H7 (cell line): ENCODE measurements around the gene REV3L. TPM values are rescaled to one million over a fixed set of nuclear protein-coding genes. Genes with fewer than 3 reads are reported as not detected.
A peak's percentile ranks its signal among the peaks of the same experiment; 100 is the strongest.

ENCODE experiments used
- DNase-seq: peaks from one replicate; pipeline ENCODE4 v3.0.0; 2012
- H3K27me3 ChIP-seq: 2 replicates; pipeline ENCODE4 v1.6.0; 2011; ENCODE audit warnings: mild to moderate bottlenecking, low read length; ENCODE audit not compliant: control insufficient read depth, insufficient read depth
- H3K36me3 ChIP-seq: replicated peaks from 2 replicates; pipeline ENCODE4 v1.5.1; 2011; ENCODE audit warnings: low read length; ENCODE audit not compliant: control insufficient read depth, insufficient read depth
- H3K4me3 ChIP-seq: 2 replicates; pipeline ENCODE4 v1.5.1; 2011; ENCODE audit warnings: low read depth, mild to moderate bottlenecking, control low read depth, low read length, moderate library complexity; ENCODE audit not compliant: insufficient read depth
- total RNA-seq: library from RNA; depleted of rRNA; stranded (reverse); fragments of >200 nt; shearing (Covaris generic); gene quantifications from 2 replicates; pipeline ENCODE4 v1.2.3, GENCODE V29; 2014

The REV3L gene
- total RNA-seq, 1 experiment from 2014 or later = 2.1 TPM

DNA sequence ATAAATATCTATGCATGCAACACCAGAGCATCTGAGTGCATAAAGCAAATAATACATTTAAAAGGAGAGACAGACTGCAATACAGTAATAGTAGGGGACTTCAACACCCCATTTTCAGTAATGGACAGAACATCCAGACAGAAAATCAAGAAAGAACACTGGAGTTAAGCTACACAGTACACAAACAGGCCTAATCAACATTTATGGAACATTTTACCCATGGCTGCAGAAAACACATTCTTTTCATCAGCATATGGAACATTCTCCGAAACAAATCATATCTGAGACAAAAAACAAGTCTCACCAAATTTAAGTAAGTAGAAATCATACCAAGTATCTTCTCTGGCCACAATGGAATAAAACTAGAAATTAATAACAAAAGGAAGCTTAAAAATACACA, 50.5 kb downstream of the REV3L start:
- no peak for DNase-seq
- H3K4me3 ChIP-seq = no peak overlapping the region
- no peaks in the 10 kb centered on the region for H3K27me3 ChIP-seq
- H3K36me3 ChIP-seq = no peaks in the 10 kb centered on the region

DNA sequence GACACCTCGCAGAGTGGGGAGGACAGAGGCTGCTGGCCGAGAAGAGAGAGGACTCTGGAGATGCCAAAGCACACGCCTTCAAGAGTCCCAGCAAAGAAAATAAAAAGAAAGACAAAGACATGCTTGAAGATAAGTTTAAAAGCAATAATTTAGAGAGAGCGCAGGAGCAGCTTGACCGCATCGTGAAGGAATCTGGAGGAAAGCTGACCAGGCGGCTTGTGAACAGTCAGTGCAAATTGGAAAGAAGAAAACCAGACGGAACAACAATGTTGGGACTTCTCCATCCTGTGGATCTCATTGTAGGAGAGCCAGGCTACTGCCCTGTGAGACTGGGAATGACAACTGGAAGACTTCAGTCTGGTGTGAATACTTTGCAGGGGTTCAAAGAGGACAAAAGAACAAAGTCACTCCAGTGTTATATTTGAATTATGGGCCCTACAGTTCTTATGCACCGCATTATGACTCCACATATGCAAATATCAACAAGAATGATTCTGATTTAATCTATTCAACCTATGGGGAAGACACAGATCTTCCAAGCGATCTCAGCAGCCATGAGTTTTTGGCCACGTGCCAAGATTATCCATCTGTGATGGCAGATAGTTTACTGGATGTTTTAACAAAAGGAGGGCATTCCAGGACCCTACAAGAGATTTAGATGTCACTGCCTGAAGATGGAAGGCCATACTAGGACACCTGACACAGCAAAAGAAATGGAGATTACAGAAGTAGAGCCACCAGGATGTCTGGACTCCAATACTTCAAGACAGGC, 52.2 kb downstream of the REV3L start:
- no peak for DNase-seq
- Histone ChIP-seq H3K4me3 (no peak overlapping the region), H3K27me3 (no peaks in the 10 kb centered on the region), H3K36me3 (no peaks in the 10 kb centered on the region)

DNA sequence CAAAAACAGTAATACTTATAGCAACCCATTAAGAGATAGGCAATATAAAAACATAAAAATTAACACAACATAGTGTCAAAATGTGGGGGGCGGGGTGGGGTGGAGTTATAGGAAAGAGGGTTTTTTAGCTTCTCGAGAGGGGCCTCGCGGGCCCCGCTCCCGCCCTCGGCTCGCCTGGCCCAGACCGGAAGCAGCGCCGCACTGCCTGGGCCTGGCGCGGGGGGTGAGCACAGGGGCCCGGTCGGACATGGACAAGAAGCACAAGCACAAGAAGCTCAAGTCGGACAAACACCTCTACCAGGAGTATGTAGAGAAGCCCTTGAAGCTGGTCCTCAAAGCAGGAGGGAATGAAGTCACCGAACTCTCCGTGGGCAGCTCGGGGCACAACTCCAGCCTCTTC, 53.4 kb downstream of the REV3L start:
- peak; percentile 18 for DNase-seq
- Histone ChIP-seq H3K4me3 (no peak overlapping the region), H3K36me3 (no peaks in the 10 kb centered on the region), H3K27me3 (no peaks in the 10 kb centered on the region)

DNA sequence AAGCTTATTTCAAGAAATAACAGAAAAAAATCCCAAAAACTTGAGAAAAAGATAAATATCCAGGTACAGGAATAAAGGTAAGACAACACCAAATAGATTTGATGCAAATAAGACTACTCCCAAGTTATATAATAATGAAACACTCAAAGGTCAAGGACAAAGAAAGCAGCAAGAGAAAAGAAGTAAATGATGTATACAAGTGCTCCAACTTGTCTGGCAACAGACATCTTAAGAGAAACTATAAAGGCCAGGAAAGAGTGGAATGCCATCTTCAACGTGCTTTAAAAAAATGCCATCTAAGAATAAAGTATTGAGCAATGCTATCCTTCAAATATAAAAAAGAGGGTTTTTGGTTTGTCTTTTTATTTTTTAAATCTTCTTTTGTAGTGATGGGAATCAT, 54.2 kb downstream of the REV3L start:
- no peak for DNase-seq
- H3K27me3 ChIP-seq = no peaks in the 10 kb centered on the region
- H3K36me3 ChIP-seq = no peaks in the 10 kb centered on the region
- H3K4me3 ChIP-seq = no peak overlapping the region

DNA sequence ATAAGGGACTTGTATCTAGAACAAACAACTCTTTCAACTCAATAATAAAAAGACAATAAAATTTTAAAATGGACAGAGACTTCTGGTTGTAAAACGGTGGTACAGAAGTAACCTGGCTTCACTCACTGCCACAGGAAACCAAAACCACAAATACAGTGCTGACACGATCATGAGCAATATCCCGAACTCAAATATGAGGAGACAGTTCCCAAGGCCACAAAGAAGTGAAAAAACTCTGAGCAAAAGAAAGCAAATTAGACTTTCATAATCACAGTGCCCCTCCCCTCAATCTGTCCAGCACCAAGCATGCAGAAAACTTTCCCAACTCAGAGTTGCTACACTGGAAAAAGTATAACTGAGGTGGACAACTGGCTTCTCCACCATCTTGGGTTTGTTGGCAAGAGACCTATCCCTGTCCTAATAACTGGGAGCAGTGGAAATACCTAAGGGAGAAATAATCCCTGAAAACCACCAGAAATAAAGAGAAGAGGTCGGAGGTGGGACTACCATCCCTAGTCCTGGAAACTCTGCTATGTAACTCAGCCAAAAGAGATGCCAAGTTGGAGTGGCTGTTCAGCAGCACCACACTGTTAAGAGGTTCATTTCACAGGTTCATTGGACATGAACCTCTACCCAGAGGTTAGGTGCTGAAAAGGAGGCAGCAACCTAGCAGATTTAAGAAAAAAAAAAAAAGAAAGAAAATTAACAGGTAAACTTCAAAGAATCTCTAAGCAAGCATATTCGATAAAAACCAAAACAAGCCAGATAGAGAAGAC, 55.5 kb downstream of the REV3L start:
- H3K27me3 ChIP-seq = no peaks in the 10 kb centered on the region
- H3K4me3 ChIP-seq = no peak overlapping the region

DNA sequence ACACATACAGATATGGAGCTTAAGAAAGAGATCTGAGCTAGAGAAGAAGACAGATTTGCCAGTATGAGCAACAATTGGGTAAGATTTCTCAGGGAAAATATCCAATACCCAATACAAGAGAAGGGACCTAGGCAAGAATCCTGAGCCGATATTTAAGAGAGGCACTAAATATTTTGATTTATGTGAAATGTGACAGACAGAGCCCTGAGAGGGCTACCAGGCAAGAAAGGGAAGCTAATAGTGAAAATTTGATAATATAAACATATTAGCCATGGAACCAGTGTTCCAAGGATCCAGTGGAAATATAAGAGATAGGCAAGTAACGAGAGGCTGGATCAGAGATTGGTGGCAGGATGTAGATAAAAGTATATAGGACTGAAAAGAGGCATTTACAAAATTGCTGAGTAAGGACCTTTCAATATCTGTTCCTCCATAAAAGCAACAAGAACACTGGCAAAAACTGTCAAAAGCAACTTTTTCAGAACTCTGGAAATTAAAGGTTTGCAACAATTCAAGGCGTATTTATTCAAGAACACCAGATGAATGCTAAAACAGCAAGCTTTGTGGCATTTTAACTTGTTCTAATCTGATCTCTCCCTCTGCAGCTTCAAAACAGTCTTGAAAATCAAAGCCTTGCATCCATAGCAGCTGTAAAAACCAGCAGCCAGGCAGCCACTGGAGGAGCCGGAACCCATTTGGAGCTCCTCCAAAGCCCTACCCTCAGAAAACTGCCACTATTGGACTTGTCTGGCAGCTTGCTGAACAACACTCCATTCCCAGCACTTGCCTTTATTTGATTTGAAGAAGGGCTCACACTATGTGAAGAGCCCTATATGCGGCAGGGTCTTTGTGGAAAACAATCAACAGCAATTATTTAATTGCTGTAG, 58.8 kb downstream of the REV3L start:
- no peaks in the 10 kb centered on the region for H3K27me3 ChIP-seq
- H3K4me3 ChIP-seq = no peak overlapping the region
- peak; percentile 14 for DNase-seq
- no peaks in the 10 kb centered on the region for H3K36me3 ChIP-seq

More for the DNA sequence above, 55.5 kb downstream of the REV3L start:
- no peaks in the 10 kb centered on the region for H3K36me3 ChIP-seq
- no peak for DNase-seq

DNA sequence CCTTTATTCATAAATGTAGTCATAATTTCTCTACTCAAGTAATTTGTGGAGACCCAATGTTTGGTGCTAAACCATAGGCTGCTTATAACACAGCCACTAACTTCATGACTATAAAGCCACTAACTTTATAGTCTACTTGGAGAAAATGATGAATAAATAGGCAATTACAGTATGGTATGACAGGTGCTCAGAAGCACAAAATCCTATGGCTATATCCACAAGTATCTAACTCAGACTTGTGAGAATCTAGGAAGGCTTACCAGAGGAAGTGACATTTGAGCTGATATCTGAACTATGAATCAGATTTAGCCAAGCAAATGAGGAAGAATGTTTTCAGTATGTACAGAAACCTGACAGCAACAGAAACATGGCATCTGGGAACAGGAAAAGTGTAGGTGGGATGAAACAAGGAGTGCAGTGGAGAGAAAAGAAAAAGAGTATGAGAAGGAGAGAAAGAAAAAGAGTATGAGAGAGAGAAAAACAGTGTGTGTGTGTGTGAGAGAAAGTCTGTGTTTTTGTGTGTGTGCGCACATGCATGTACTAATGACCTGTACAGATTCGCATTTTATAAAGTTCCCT, 59.9 kb downstream of the REV3L start:
- Histone ChIP-seq H3K4me3 (no peak overlapping the region), H3K36me3 (no peaks in the 10 kb centered on the region), H3K27me3 (no peaks in the 10 kb centered on the region)
- DNase-seq = no peak

DNA sequence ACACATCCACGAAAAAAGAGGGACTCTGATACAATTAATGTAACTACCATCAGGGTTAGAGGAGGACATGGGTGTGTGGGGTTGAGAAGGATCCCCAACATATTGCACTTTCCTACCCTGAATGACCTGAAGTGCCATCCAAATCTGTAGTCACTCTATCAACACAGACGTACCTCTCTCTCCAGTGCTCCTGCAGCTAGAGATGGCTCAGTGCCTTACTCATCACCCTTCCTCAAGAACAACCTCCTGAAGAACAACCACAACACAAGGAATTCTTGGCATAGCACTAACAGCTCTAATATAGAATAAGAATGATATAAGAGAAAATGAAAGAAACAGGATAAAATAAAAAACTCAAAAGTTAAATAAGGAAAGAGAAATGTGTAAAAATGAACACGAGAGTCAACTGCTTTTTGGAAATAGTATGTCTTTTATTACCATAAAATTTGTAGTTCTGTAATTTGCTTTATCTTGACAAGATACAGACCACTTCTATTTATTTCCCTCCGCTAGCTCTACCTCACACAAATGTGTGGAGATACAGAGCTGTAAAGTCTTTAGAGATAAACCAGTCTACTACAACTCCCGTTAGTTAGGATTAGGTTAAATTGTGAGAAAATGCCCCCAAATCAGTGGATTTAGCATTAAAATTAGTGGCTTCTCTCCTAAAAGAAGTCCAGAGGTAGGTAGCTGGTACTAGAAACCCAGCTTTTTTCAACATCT, 63.9 kb downstream of the REV3L start:
- H3K27me3 ChIP-seq = no peaks in the 10 kb centered on the region
- no peak overlapping the region for H3K4me3 ChIP-seq
- no peaks in the 10 kb centered on the region for H3K36me3 ChIP-seq
- DNase-seq = no peak

DNA sequence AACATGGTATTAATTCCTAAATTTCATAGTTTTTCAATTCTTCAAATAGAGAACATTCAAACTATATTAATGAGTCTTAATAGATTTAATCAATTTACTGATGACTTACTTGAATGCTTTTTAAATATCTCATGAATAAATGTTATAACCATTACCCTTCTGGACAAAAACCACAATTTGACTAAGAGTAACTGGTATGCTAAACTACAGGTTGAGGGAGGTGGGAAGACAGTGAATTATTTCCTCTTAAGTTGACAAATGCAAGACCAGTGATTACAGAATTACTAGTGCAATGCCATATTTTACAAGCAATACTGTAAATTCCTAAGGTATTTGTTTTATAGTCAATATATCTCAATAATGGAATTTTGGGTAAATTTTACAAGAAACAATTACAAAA, 65.1 kb downstream of the REV3L start:
- Histone ChIP-seq H3K36me3 (no peaks in the 10 kb centered on the region), H3K4me3 (no peak overlapping the region), H3K27me3 (no peaks in the 10 kb centered on the region)
- DNase-seq = no peak

DNA sequence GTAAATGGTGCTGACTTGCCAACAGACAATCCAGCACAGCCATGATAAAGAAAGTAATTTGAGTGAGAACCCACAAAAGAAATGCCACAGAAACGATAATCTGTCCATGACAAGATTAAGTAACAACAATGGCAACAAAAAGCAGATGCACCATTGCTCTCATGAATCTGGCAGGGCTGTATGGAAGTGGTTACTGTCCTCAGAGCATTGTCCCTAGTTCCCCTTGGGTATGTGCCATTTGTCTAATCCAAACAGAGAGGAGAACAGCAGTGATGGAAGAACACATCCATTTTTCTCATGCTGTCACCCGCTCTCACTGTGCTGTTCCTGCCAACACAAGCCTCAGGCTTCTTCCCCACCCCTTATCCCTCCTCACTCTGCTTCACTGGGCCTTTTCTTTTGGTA, 65.8 kb downstream of the REV3L start:
- no peaks in the 10 kb centered on the region for H3K27me3 ChIP-seq
- H3K4me3 ChIP-seq = no peak overlapping the region
- no peak for DNase-seq
- H3K36me3 ChIP-seq = no peaks in the 10 kb centered on the region

DNA sequence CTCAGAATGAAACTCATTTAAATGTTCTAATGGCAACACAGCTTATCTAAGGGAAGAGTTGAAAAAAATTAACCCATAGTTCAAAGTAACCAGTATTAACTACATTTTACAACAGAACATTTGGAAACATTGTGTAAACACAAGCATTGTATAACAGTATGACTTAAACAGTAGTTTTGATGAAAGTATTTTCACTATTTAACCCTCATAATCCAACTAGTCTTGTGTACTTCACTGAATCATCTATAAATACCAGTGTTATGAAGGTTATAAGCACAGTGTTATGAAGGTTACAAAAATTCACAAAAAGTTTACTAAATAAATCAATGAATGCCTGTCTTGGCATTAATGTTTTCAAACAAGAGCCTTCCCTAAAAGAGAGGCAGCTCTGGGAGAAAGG, 66.5 kb downstream of the REV3L start:
- Histone ChIP-seq H3K4me3 (no peak overlapping the region), H3K27me3 (no peaks in the 10 kb centered on the region), H3K36me3 (no peaks in the 10 kb centered on the region)
- no peak for DNase-seq

DNA sequence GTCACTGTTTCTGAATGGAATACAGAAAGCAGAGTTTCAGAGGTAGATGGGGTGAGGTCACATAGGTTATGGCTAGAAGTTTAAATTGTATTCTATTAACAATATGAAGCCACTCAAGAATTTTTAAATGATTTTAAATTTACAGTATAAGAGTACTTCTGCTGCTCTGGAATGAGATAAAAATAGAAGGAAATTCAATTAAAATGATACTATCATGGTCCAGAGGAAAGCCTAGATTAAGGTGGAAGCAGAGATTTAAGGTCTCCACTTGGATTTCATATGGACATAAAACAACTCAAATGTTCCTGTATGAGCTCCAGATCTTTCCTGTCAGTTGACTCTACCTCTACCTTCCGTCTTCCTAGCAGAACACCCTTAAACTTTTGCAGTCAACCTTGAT, 68.6 kb downstream of the REV3L start:
- Histone ChIP-seq H3K36me3 (no peaks in the 10 kb centered on the region), H3K4me3 (no peak overlapping the region), H3K27me3 (no peaks in the 10 kb centered on the region)
- no peak for DNase-seq

DNA sequence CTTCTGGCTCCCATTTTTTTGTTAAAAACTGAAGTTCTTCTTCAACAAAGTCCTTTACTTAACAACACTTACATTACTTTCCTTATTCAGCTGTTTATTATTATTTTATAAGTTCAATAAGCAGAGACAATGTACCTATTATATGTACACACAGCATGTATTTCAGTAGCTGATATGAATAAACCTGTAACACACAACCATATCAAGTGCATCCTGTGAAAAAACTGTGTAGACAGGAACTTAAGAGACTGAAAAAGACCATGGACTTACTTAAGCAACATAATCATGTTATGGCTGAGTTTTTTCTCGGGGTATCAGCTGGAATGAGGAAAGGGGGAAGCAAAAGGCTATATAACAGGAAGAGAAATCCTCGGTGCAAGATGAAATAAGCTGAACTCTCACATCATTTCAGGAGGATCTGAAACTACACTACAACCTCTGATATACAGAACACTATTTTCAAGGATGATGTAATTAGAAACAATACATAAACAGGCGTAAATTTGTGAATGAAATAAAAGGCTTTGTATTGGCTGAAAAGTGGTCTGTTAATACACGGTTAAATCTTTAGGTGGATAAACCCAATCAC, 70.9 kb downstream of the REV3L start:
- no peak overlapping the region for H3K4me3 ChIP-seq
- no peak for DNase-seq
- no peaks in the 10 kb centered on the region for H3K36me3 ChIP-seq
- H3K27me3 ChIP-seq = no peaks in the 10 kb centered on the region
